Endothelial cell (in vitro differentiated cells): ENCODE measurements around the gene MESD. TPM values are rescaled to one million over a fixed set of nuclear protein-coding genes. Genes with fewer than 3 reads are reported as not detected.

Experiments
- DNase-seq: peaks from one replicate; pipeline ENCODE4 v3.0.0; 2021; ENCODE audit warnings: low spot score
- H3K27ac Mint-ChIP-seq: one replicate; pipeline ENCODE4 v1.8.0; 2021; ENCODE audit warnings: mixed read lengths, inconsistent platforms; ENCODE audit not compliant: unreplicated experiment
- H3K27me3 Mint-ChIP-seq: one replicate; pipeline ENCODE4 v1.8.0; 2021; ENCODE audit warnings: mild to moderate bottlenecking, moderate library complexity, mixed read lengths, inconsistent platforms; ENCODE audit not compliant: unreplicated experiment
- H3K36me3 Mint-ChIP-seq: one replicate; pipeline ENCODE4 v1.8.0; 2021; ENCODE audit warnings: mild to moderate bottlenecking, low read depth, mixed read lengths, inconsistent platforms; ENCODE audit not compliant: unreplicated experiment
- H3K4me1 Mint-ChIP-seq: one replicate; pipeline ENCODE4 v1.8.0; 2021; ENCODE audit warnings: mild to moderate bottlenecking, mixed read lengths, inconsistent platforms; ENCODE audit not compliant: unreplicated experiment
- H3K4me3 Mint-ChIP-seq: one replicate; pipeline ENCODE4 v1.8.0; 2021; ENCODE audit warnings: mild to moderate bottlenecking, mixed read lengths, inconsistent platforms; ENCODE audit not compliant: unreplicated experiment
- H3K9me3 Mint-ChIP-seq: one replicate; pipeline ENCODE4 v1.8.0; 2021; ENCODE audit warnings: mixed read lengths, inconsistent platforms; ENCODE audit not compliant: unreplicated experiment
- CTCF ChIP-seq: fragments of 200-600 bp; sonication (generic); IDR thresholded peaks from one replicate; pipeline ENCODE4 v1.5.0; 2021; ENCODE audit warnings: antibody characterized with exemption; ENCODE audit not compliant: unreplicated experiment
- total RNA-seq: library from RNA; stranded (reverse); fragmentation: NEBNext Ultra II Directional; extraction: Animal tissue kit (Norgen Biotek cat#: 25700); gene quantifications from one replicate; pipeline ENCODE4 v1.2.1, GENCODE V29; 2021; ENCODE audit not compliant: unreplicated experiment

Gene MESD
- total RNA-seq, 1 donor from 2014 or later, result 35.7 TPM

- H3K4me1 Mint-ChIP-seq, result no peaks in the 10 kb centered on the region
- no peak overlapping the region for H3K27ac Mint-ChIP-seq
- TF ChIP-seq CTCF, result no peak
- no peak overlapping the region for H3K4me3 Mint-ChIP-seq
- DNase-seq, result no peak
- no peaks in the 10 kb centered on the region for H3K9me3 Mint-ChIP-seq
- peaks cover 11% of the 10 kb centered on the region for H3K36me3 Mint-ChIP-seq
- peaks cover 4% of the 10 kb centered on the region for H3K27me3 Mint-ChIP-seq
Measured at GRCh38 chr15:80942266-80942665, 47.4 kb downstream of the MESD start.

DNA sequence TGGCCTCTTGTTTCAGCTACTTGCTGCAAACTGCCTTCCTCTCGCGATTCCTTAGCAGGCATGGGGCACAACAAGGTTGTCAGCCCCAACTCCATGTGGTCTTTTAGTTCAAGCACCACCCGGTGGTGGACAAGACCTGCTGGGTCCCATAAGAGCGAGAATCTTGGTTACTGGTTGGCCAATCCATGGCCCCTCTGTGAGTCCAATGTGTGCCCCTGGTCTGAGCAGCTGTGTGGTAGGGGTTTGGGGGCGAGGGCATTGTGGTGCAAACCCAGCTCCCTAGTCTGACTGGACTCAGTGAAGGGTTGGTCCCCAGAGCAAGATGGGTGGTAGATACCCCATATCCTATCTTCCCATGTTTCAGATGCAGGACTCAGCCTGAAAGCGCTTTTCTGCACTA lies 48.8 kb downstream of the MESD start:
- no peak for TF ChIP-seq CTCF
- H3K27ac Mint-ChIP-seq, result no peak overlapping the region

GRCh38 chr15:80940331-80940730 lies 49.3 kb downstream of the MESD start:
- Mint-ChIP-seq H3K4me3 (no peak overlapping the region), H3K27me3 (peaks cover 6% of the 10 kb centered on the region), H3K27ac (no peak overlapping the region), H3K9me3 (no peaks in the 10 kb centered on the region), H3K36me3 (peaks cover 8% of the 10 kb centered on the region), H3K4me1 (peaks cover 2% of the 10 kb centered on the region)
- DNase-seq, result no peak
- TF ChIP-seq CTCF, result no peak

More for the DNA sequence above, 48.8 kb downstream of the MESD start:
- no peak for DNase-seq
- Mint-ChIP-seq H3K4me3 (no peak overlapping the region), H3K4me1 (no peaks in the 10 kb centered on the region), H3K9me3 (no peaks in the 10 kb centered on the region), H3K27me3 (peaks cover 6% of the 10 kb centered on the region), H3K36me3 (peaks cover 11% of the 10 kb centered on the region)

DNA sequence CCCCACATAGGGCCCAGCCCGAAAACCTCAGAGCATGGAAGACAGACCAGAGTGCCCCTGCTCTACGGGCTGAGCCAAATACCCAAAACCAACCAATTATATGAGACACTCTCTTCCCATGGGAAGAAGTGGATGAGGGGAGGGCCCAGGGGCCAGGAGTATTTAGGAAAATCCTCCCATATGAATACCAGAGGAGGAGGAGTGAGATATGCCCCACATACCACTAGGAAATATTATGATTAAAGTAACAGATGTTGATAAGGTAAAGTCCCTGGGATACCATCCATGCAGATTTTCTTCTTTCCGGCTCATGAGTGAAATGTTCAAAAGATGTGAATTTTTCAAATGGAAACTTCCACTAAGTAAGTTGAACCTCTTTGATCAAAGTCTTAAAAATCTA lies 50.4 kb downstream of the MESD start:
- H3K4me1 Mint-ChIP-seq, result peaks cover 13% of the 10 kb centered on the region
- H3K9me3 Mint-ChIP-seq, result no peaks in the 10 kb centered on the region
- H3K36me3 Mint-ChIP-seq, result peaks cover 4% of the 10 kb centered on the region
- peaks cover 6% of the 10 kb centered on the region for H3K27me3 Mint-ChIP-seq
- no peak overlapping the region for H3K27ac Mint-ChIP-seq
- no peak for DNase-seq
- H3K4me3 Mint-ChIP-seq, result no peak overlapping the region
- no peak for TF ChIP-seq CTCF

DNA sequence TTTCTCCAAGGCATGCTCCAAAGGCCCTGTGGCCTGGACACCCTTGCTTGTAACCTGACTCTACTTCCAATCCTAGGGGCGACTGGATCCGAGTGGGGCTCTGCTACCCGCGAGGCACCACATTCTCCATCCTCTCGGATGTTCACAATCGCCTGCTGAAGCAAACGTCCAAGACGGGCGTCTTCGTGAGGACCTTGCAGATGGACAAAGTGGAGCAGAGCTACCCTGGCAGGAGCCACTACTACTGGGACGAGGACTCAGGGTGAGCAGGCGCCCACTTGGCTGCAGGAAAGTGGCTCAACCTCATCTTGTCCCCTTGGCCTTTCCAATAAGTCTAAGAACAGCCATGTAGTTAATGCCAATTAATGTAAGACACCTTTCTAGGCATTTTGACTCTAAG lies 51.9 kb downstream of the MESD start:
- no peak for DNase-seq
- TF ChIP-seq CTCF, result no peak
- Mint-ChIP-seq H3K27ac (no peak overlapping the region), H3K4me1 (peaks cover 14% of the 10 kb centered on the region), H3K27me3 (peaks cover 2% of the 10 kb centered on the region), H3K36me3 (peaks cover 4% of the 10 kb centered on the region), H3K4me3 (no peak overlapping the region), H3K9me3 (no peaks in the 10 kb centered on the region)
